ENCODE data around the gene PER1. TPM values are rescaled to one million over a fixed set of nuclear protein-coding genes. Genes with fewer than 3 reads are reported as not detected.
A peak's percentile ranks its signal among the peaks of the same experiment; 100 is the strongest.

Gene PER1
- total and polyA plus RNA-seq, 2 of the 13 experiments (the other 11 are each of a cell fraction or from before 2014, with no cell fraction given), result 2.6 to 3.6 TPM

DNA sequence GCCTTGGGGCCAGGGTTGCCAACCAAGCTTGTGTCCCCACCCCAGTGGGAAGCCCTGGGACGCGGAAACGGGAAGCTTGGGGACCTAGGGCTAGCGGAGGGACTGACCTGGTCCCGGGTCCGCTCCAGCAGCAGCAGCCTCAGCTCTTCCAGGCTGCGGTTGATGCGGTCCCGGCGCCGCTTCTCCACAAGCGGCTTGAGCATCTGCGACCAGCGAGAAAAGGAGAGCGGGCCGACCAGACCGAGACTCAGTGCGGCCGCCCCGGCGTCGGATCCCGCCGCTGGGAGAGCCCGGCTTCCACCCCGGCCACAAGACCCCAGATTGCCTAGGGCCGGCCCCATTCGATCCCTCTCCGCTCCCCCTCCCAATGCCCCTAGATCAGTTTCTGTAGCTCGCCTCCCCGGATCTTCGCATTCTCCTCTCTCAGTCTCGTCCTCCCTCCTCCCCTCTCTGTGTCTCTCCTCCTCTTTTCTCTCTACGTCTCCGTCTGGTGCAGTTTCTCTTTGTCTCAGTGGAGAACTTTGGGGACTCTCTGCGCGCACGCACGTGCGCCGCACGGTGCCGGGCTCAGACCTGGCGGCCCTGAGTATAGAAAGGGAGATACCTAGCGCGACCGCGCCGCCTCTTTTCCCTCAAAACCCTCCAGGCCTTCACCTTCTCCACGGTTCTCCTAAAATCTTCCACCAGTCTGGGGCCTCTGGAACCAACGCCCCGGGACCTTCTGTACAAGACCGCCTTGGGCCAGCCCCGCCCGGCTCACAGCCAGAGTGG, 29.1 kb downstream of the PER1 start (continued):
- TF ChIP-seq ZNF496 (CRISPR knock-in tag; IDR thresholded peaks at IDR 0.05; ENCODE audit: insufficient replicate concordance) (no peak), ZSCAN31 (CRISPR knock-in tag; IDR thresholded peaks at IDR 0.05; ENCODE audit: low read depth) (no peak), ZNF552 (CRISPR knock-in tag; IDR thresholded peaks at IDR 0.05; ENCODE audit: borderline replicate concordance) (no peak), HNRNPK (IDR thresholded peaks at IDR 0.05; ENCODE audit: low read depth, low read length, poor library complexity, severe bottlenecking) (peak; percentile 40), ZNF263 (CRISPR knock-in tag; IDR thresholded peaks at IDR 0.05) (no peak), MYC (CRISPR knock-in tag; IDR thresholded peaks at IDR 0.05; ENCODE audit: borderline replicate concordance) (no peak), PAXIP1 (CRISPR knock-in tag; conservative IDR thresholded peaks at IDR 0.05) (no peak), NFIC (IDR thresholded peaks at IDR 0.05; ENCODE audit: low read length) (no peak), IKZF1 (IDR thresholded peaks at IDR 0.05) (no peak), XRCC5 (optimal IDR thresholded peaks at IDR 0.05; ENCODE audit: low read length) (no peak), ZNF33A (CRISPR knock-in tag; IDR thresholded peaks at IDR 0.05; ENCODE audit: borderline replicate concordance) (no peak), HES4 (CRISPR knock-in tag; IDR thresholded peaks at IDR 0.05; ENCODE audit: borderline replicate concordance) (no peak)
- TF ChIP-seq, protein P1, sequence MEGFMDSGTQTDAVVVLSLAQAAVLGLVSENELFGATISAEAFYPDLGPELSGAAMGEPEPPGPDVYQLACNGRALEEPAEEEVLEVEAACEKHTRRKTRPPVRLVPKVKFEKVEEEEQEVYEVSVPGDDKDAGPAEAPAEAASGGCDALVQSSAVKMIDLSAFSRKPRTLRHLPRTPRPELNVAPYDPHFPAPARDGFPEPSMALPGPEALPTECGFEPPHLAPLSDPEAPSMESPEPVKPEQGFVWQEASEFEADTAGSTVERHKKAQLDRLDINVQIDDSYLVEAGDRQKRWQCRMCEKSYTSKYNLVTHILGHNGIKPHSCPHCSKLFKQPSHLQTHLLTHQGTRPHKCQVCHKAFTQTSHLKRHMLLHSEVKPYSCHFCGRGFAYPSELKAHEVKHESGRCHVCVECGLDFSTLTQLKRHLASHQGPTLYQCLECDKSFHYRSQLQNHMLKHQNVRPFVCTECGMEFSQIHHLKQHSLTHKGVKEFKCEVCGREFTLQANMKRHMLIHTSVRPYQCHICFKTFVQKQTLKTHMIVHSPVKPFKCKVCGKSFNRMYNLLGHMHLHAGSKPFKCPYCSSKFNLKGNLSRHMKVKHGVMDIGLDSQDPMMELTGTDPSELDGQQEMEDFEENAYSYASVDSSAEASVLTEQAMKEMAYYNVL (CRISPR knock-in tag; IDR thresholded peaks at IDR 0.05; ENCODE audit: borderline replicate concordance), result no peak
- TF ChIP-seq, protein P2, sequence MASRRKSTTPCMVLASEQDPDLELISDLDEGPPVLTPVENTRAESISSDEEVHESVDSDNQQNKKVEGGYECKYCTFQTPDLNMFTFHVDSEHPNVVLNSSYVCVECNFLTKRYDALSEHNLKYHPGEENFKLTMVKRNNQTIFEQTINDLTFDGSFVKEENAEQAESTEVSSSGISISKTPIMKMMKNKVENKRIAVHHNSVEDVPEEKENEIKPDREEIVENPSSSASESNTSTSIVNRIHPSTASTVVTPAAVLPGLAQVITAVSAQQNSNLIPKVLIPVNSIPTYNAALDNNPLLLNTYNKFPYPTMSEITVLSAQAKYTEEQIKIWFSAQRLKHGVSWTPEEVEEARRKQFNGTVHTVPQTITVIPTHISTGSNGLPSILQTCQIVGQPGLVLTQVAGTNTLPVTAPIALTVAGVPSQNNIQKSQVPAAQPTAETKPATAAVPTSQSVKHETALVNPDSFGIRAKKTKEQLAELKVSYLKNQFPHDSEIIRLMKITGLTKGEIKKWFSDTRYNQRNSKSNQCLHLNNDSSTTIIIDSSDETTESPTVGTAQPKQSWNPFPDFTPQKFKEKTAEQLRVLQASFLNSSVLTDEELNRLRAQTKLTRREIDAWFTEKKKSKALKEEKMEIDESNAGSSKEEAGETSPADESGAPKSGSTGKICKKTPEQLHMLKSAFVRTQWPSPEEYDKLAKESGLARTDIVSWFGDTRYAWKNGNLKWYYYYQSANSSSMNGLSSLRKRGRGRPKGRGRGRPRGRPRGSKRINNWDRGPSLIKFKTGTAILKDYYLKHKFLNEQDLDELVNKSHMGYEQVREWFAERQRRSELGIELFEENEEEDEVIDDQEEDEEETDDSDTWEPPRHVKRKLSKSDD (CRISPR knock-in tag; IDR thresholded peaks at IDR 0.05; ENCODE audit: low read depth), result no peak
- TF ChIP-seq, protein P3, sequence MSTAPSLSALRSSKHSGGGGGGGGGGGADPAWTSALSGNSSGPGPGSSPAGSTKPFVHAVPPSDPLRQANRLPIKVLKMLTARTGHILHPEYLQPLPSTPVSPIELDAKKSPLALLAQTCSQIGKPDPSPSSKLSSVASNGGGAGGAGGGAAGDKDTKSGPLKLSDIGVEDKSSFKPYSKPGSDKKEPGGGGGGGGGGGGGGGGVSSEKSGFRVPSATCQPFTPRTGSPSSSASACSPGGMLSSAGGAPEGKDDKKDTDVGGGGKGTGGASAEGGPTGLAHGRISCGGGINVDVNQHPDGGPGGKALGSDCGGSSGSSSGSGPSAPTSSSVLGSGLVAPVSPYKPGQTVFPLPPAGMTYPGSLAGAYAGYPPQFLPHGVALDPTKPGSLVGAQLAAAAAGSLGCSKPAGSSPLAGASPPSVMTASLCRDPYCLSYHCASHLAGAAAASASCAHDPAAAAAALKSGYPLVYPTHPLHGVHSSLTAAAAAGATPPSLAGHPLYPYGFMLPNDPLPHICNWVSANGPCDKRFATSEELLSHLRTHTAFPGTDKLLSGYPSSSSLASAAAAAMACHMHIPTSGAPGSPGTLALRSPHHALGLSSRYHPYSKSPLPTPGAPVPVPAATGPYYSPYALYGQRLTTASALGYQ (CRISPR knock-in tag; IDR thresholded peaks at IDR 0.05), result no peak
- TF ChIP-seq, protein P4, sequence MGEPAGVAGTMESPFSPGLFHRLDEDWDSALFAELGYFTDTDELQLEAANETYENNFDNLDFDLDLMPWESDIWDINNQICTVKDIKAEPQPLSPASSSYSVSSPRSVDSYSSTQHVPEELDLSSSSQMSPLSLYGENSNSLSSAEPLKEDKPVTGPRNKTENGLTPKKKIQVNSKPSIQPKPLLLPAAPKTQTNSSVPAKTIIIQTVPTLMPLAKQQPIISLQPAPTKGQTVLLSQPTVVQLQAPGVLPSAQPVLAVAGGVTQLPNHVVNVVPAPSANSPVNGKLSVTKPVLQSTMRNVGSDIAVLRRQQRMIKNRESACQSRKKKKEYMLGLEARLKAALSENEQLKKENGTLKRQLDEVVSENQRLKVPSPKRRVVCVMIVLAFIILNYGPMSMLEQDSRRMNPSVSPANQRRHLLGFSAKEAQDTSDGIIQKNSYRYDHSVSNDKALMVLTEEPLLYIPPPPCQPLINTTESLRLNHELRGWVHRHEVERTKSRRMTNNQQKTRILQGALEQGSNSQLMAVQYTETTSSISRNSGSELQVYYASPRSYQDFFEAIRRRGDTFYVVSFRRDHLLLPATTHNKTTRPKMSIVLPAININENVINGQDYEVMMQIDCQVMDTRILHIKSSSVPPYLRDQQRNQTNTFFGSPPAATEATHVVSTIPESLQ (CRISPR knock-in tag; conservative IDR thresholded peaks at IDR 0.05), result no peak

Data from HepG2 (cell line).